Coronary artery (tissue), 2 donors: ENCODE data around the gene DMAP1.

ENCODE experiments used
- DNase-seq: peaks from one replicate; pipeline ENCODE4 v3.0.0-alpha.2; 2017; ENCODE audit warnings: low spot score
- H3K27ac ChIP-seq, 2 donors: fragments of 200-600 bp; sonication (generic); one replicate each; pipeline ENCODE4 v1.5.1; 2016 to 2019
- H3K4me3 ChIP-seq: fragments of 200-600 bp; sonication (generic); 2 replicates; pipeline ENCODE4 v1.5.1; 2016; ENCODE audit warnings: mild to moderate bottlenecking, moderate library complexity
- CTCF ChIP-seq: fragments of 200-600 bp; sonication (generic); IDR thresholded peaks from one replicate; pipeline ENCODE4 v1.5.1; 2019; ENCODE audit warnings: antibody characterized with exemption

DMAP1 gene

GRCh38 chr1:44268054-44268453 is 54.8 kb downstream of the DMAP1 start:
- H3K4me3 ChIP-seq, result no peak overlapping the region
- H3K27ac ChIP-seq, result no peak overlapping the region
- DNase-seq, result no peak
- no peak for TF ChIP-seq CTCF
